Trophoblast cell (in vitro differentiated cells and primary cell): ENCODE data around the gene TAPBPL. TPM values are rescaled to one million over a fixed set of nuclear protein-coding genes. Genes with fewer than 3 reads are reported as not detected.

Experiments used
- DNase-seq, 2 donors: peaks; one replicate each; pipeline ENCODE4 v3.0.0-alpha.2; 2016
- H2AFZ ChIP-seq: 2 replicates; pipeline ENCODE4 v1.6.1; 2013; ENCODE audit warnings: low read length, moderate library complexity, mild to moderate bottlenecking; ENCODE audit not compliant: insufficient read depth, poor library complexity
- H2AK5ac ChIP-seq: 2 replicates; pipeline ENCODE4 v1.6.1; 2013; ENCODE audit warnings: mild to moderate bottlenecking, low read length
- H2BK120ac ChIP-seq: 2 replicates; pipeline ENCODE4 v1.6.1; 2013; ENCODE audit warnings: low read length, mild to moderate bottlenecking, moderate library complexity; ENCODE audit not compliant: insufficient read depth, poor library complexity
- H2BK12ac ChIP-seq: 2 replicates; pipeline ENCODE4 v1.6.1; 2013; ENCODE audit warnings: mild to moderate bottlenecking, low read length, moderate library complexity
- H2BK5ac ChIP-seq: 2 replicates; pipeline ENCODE4 v1.6.1; 2013; ENCODE audit warnings: low read length, low read depth, moderate library complexity, mild to moderate bottlenecking; ENCODE audit not compliant: poor library complexity
- H3K14ac ChIP-seq: 2 replicates; pipeline ENCODE4 v1.6.1; 2013; ENCODE audit warnings: mild to moderate bottlenecking, low read length
- H3K18ac ChIP-seq: 2 replicates; pipeline ENCODE4 v1.6.1; 2013; ENCODE audit warnings: mild to moderate bottlenecking, low read length
- H3K23ac ChIP-seq: 2 replicates; pipeline ENCODE4 v1.6.1; 2013; ENCODE audit warnings: low read length
- H3K27ac ChIP-seq: 2 replicates; pipeline ENCODE4 v1.5.1; 2013; ENCODE audit warnings: low read depth, mild to moderate bottlenecking, inconsistent platforms, low read length, moderate library complexity
- H3K27me3 ChIP-seq: 2 replicates; pipeline ENCODE4 v1.6.1; 2013; ENCODE audit warnings: inconsistent platforms, mild to moderate bottlenecking, low read length, moderate library complexity; ENCODE audit not compliant: insufficient read depth
- H3K36me3 ChIP-seq, 2 experiments: 1 replicate in 1 of 2; 2 replicates in 1 of 2; pipeline ENCODE4 v1.6.1; 2013; ENCODE audit warnings: low read length in 2 of 2, mild to moderate bottlenecking in 2 of 2, moderate library complexity in 1 of 2; ENCODE audit not compliant: insufficient read depth in 2 of 2, control insufficient read depth in 1 of 2
- H3K4ac ChIP-seq: 2 replicates; pipeline ENCODE4 v1.6.1; 2013; ENCODE audit warnings: low read depth, mild to moderate bottlenecking, low read length, moderate library complexity
- H3K4me1 ChIP-seq, 2 experiments: 1 replicate in 1 of 2; 2 replicates in 1 of 2; pipeline ENCODE4 v1.6.1; 2013; ENCODE audit warnings: low read length in 2 of 2, mild to moderate bottlenecking in 2 of 2, moderate library complexity in 1 of 2; ENCODE audit not compliant: insufficient read depth in 2 of 2, control insufficient read depth in 1 of 2
- H3K4me2 ChIP-seq: 2 replicates; pipeline ENCODE4 v1.6.1; 2013; ENCODE audit warnings: inconsistent platforms, mild to moderate bottlenecking, low read length, moderate library complexity
- H3K4me3 ChIP-seq: 2 replicates; pipeline ENCODE4 v1.5.1; 2013; ENCODE audit warnings: mild to moderate bottlenecking, low read depth, low read length, inconsistent platforms
- H3K79me1 ChIP-seq: one replicate; pipeline ENCODE4 v1.6.1; 2013; ENCODE audit warnings: low read length
- H3K79me2 ChIP-seq: 2 replicates; pipeline ENCODE4 v1.6.1; 2013; ENCODE audit warnings: low read length, mild to moderate bottlenecking; ENCODE audit not compliant: control insufficient read depth, insufficient read depth, poor library complexity
- H3K9ac ChIP-seq: 2 replicates; pipeline ENCODE4 v1.6.1; 2013; ENCODE audit warnings: mild to moderate bottlenecking, low read length
- H3K9me3 ChIP-seq: 2 replicates; pipeline ENCODE4 v1.6.1; 2013; ENCODE audit warnings: low read depth, mild to moderate bottlenecking, control low read depth, inconsistent platforms, low read length; ENCODE audit not compliant: insufficient read depth
- H4K12ac ChIP-seq: 2 replicates; pipeline ENCODE4 v1.6.1; 2013; ENCODE audit warnings: low read depth, mild to moderate bottlenecking, low read length, moderate library complexity
- H4K8ac ChIP-seq: 2 replicates; pipeline ENCODE4 v1.6.1; 2013; ENCODE audit warnings: low read depth, mild to moderate bottlenecking, low read length, moderate library complexity
- H4K91ac ChIP-seq: one replicate; pipeline ENCODE4 v1.6.1; 2013; ENCODE audit warnings: low read depth, mild to moderate bottlenecking, low read length, moderate library complexity
- WGBS: extraction: QIAGEN DNeasy Blood & Tissue Kit; methylation state at CpG from one replicate; pipeline ENCODE4 v1.1.7; 2013; ENCODE audit warnings: missing lambda C conversion rate; ENCODE audit not compliant: insufficient read length, insufficient coverage; ENCODE audit errors: extremely low coverage; 5-methylcytosine and 5-hydroxymethylcytosine counted together
- polyA plus RNA-seq: library from polyadenylated mRNA; stranded (reverse); fragments of 200-250 nt; gene quantifications from 2 replicates; pipeline ENCODE4 v1.2.3, GENCODE V29; 2013

The TAPBPL gene
- polyA plus RNA-seq = 0.04 and 0.17 TPM in 2 replicates

- Histone ChIP-seq H3K36me3 (no peaks in the 10 kb centered on the region), H3K4me1 (peaks cover 15% of the 10 kb centered on the region in 2 experiments), H4K8ac (peak within 1 kb of the TSS; percentile 79), H3K4ac (no peak within 1 kb of the TSS), H2AFZ (peak within 1 kb of the TSS; percentile 4), H3K23ac (no peak within 1 kb of the TSS), H3K14ac (peak within 1 kb of the TSS; percentile 26), H3K4me3 (peak within 1 kb of the TSS; percentile 41), H3K79me2 (no peaks in the 10 kb centered on the region), H3K27ac (no peak within 1 kb of the TSS), H3K9ac (no peak within 1 kb of the TSS), H4K91ac (peak within 1 kb of the TSS; percentile 22), H4K12ac (peak within 1 kb of the TSS; percentile 49), H3K18ac (no peak within 1 kb of the TSS), H3K4me2 (peak within 1 kb of the TSS; percentile 48), H2AK5ac (peak within 1 kb of the TSS; percentile 73), H2BK5ac (no peak within 1 kb of the TSS), H3K79me1 (peaks cover 3% of the 10 kb centered on the region), H2BK120ac (no peak within 1 kb of the TSS), H3K9me3 (peaks cover 3% of the 10 kb centered on the region), H3K27me3 (no peaks in the 10 kb centered on the region), H2BK12ac (peak within 1 kb of the TSS; percentile 34)
- DNase-seq = peak; percentile 72 to 78
- WGBS = no CpG with 5 or more reads among the region's 27 CpGs
These were observed at the start of gene TAPBPL for GRCh38 chr12:6451348-6452244. TAPBPL (plus strand) TSS chr12:6452042; CDS start chr12:6452249, 207 bp downstream.

GRCh38 chr12:6404390-6404789 is 47.5 kb upstream of the TAPBPL start:
- H3K23ac ChIP-seq = no peak overlapping the region
- no peak overlapping the region for H2AFZ ChIP-seq
- H2BK12ac ChIP-seq = no peak overlapping the region
- no peaks in the 10 kb centered on the region for H3K79me1 ChIP-seq
- no peak overlapping the region for H4K8ac ChIP-seq
- H3K9ac ChIP-seq = no peak overlapping the region
- no peaks in the 10 kb centered on the region for H3K9me3 ChIP-seq
- H2BK5ac ChIP-seq = no peak overlapping the region
- H3K4me1 ChIP-seq = no peaks in the 10 kb centered on the region
- no CpG with 5 or more reads among the region's 5 CpGs for WGBS
- H3K36me3 ChIP-seq = no peaks in the 10 kb centered on the region
- H4K91ac ChIP-seq = no peak overlapping the region
- H3K27ac ChIP-seq = no peak overlapping the region
- H3K4me2 ChIP-seq = no peak overlapping the region
- H3K4ac ChIP-seq = no peak overlapping the region
- no peak overlapping the region for H3K4me3 ChIP-seq
- H3K18ac ChIP-seq = no peak overlapping the region
- no peak overlapping the region for H4K12ac ChIP-seq
- H3K14ac ChIP-seq = no peak overlapping the region
- no peaks in the 10 kb centered on the region for H3K79me2 ChIP-seq
- no peak overlapping the region for H2BK120ac ChIP-seq
- no peak for DNase-seq
- H3K27me3 ChIP-seq = no peaks in the 10 kb centered on the region
- H2AK5ac ChIP-seq = no peak overlapping the region

DNA sequence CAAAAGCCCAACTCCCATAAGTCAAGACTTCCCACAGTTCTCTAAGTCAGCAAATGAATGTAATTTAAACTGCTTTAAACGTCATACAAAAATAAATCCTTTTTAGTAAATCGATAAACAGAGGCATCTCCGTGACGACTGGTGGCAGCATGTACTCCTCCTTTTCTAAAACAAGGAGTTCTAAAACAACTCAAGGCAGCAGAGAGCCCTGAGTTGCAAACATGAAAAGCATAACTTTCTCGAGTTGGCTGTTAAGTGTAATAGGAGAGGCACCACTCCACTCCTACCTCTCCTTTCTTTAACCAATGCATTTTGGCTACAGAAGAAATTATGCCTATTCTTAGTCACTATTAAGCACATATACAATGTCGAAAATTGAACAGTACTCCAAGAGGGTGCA is 45.9 kb upstream of the TAPBPL start:
- no peak overlapping the region for H2BK5ac ChIP-seq
- WGBS = no CpG with 5 or more reads among the region's 6 CpGs
- H3K36me3 ChIP-seq = no peaks in the 10 kb centered on the region
- H3K14ac ChIP-seq = no peak overlapping the region
- no peak overlapping the region for H4K12ac ChIP-seq
- no peaks in the 10 kb centered on the region for H3K79me2 ChIP-seq
- H2AFZ ChIP-seq = no peak overlapping the region
- H3K18ac ChIP-seq = no peak overlapping the region
- DNase-seq = no peak
- no peaks in the 10 kb centered on the region for H3K79me1 ChIP-seq
- no peak overlapping the region for H2AK5ac ChIP-seq
- H3K4me2 ChIP-seq = no peak overlapping the region
- no peak overlapping the region for H3K4ac ChIP-seq
- H4K91ac ChIP-seq = no peak overlapping the region
- no peak overlapping the region for H2BK12ac ChIP-seq
- no peak overlapping the region for H4K8ac ChIP-seq
- no peaks in the 10 kb centered on the region for H3K27me3 ChIP-seq
- H3K27ac ChIP-seq = no peak overlapping the region
- no peak overlapping the region for H3K23ac ChIP-seq
- H2BK120ac ChIP-seq = no peak overlapping the region
- H3K9ac ChIP-seq = no peak overlapping the region
- no peaks in the 10 kb centered on the region for H3K4me1 ChIP-seq
- H3K4me3 ChIP-seq = no peak overlapping the region
- no peaks in the 10 kb centered on the region for H3K9me3 ChIP-seq

DNA sequence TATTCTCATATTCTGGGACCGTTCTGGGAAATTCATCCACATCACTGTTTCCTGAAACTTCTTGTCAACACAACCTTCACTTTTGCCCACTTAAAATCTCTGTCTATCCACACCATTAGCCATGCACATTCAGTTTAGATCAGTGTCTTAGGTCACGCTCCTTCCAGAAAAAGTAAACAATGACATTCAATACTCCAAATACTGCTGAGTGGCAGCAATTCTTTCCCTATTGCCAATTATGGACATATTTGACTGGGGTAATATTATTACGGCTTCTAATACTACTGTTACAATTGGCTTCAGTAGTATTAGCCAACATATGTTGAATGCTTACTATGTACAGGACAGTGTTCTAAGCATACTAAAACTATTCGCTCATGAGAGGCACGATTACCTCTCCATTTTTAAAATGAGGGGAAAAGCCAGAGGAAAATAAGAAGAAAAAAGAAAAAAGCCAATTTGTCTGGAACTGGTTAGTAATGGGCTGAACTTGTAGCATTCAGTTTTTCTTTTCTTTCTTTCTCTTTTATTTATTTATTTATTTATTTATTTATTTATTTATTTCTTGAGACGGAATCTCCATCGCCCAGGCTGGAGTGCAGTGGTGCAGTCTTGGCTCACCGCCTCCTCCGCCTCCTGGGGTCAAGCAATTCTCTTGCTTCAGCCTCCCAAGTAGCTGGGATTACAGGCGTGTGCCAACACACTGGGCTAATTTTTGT is 44.4 kb upstream of the TAPBPL start:
- Histone ChIP-seq H4K8ac (no peak overlapping the region), H4K12ac (no peak overlapping the region), H3K18ac (no peak overlapping the region), H2AK5ac (no peak overlapping the region), H3K36me3 (no peaks in the 10 kb centered on the region), H2AFZ (no peak overlapping the region), H2BK120ac (no peak overlapping the region), H4K91ac (no peak overlapping the region), H3K79me1 (no peaks in the 10 kb centered on the region), H2BK5ac (no peak overlapping the region), H3K4me2 (no peak overlapping the region), H3K14ac (no peak overlapping the region), H2BK12ac (no peak overlapping the region), H3K9me3 (no peaks in the 10 kb centered on the region), H3K4me3 (no peak overlapping the region), H3K27ac (no peak overlapping the region), H3K27me3 (no peaks in the 10 kb centered on the region), H3K79me2 (no peaks in the 10 kb centered on the region), H3K23ac (no peak overlapping the region), H3K4ac (no peak overlapping the region), H3K4me1 (no peaks in the 10 kb centered on the region), H3K9ac (no peak overlapping the region)
- no CpG with 5 or more reads among the region's 10 CpGs for WGBS
- DNase-seq = no peak
